Trophoblast cell (in vitro differentiated cells and primary cell): Measurements from ENCODE around the gene SPAAR. TPM values are rescaled to one million over a fixed set of nuclear protein-coding genes. Genes with fewer than 3 reads are reported as not detected.

ENCODE experiments used
- DNase-seq, 2 donors: peaks; one replicate each; pipeline ENCODE4 v3.0.0-alpha.2; 2016
- H2AFZ ChIP-seq: 2 replicates; pipeline ENCODE4 v1.6.1; 2013; ENCODE audit warnings: low read length, moderate library complexity, mild to moderate bottlenecking; ENCODE audit not compliant: insufficient read depth, poor library complexity
- H2AK5ac ChIP-seq: 2 replicates; pipeline ENCODE4 v1.6.1; 2013; ENCODE audit warnings: mild to moderate bottlenecking, low read length
- H2BK120ac ChIP-seq: 2 replicates; pipeline ENCODE4 v1.6.1; 2013; ENCODE audit warnings: low read length, mild to moderate bottlenecking, moderate library complexity; ENCODE audit not compliant: insufficient read depth, poor library complexity
- H2BK12ac ChIP-seq: 2 replicates; pipeline ENCODE4 v1.6.1; 2013; ENCODE audit warnings: mild to moderate bottlenecking, low read length, moderate library complexity
- H2BK5ac ChIP-seq: 2 replicates; pipeline ENCODE4 v1.6.1; 2013; ENCODE audit warnings: low read length, low read depth, moderate library complexity, mild to moderate bottlenecking; ENCODE audit not compliant: poor library complexity
- H3K14ac ChIP-seq: 2 replicates; pipeline ENCODE4 v1.6.1; 2013; ENCODE audit warnings: mild to moderate bottlenecking, low read length
- H3K18ac ChIP-seq: 2 replicates; pipeline ENCODE4 v1.6.1; 2013; ENCODE audit warnings: mild to moderate bottlenecking, low read length
- H3K23ac ChIP-seq: 2 replicates; pipeline ENCODE4 v1.6.1; 2013; ENCODE audit warnings: low read length
- H3K27ac ChIP-seq: 2 replicates; pipeline ENCODE4 v1.5.1; 2013; ENCODE audit warnings: low read depth, mild to moderate bottlenecking, inconsistent platforms, low read length, moderate library complexity
- H3K27me3 ChIP-seq: 2 replicates; pipeline ENCODE4 v1.6.1; 2013; ENCODE audit warnings: inconsistent platforms, mild to moderate bottlenecking, low read length, moderate library complexity; ENCODE audit not compliant: insufficient read depth
- H3K36me3 ChIP-seq, 2 experiments: 1 replicate in 1 of 2; 2 replicates in 1 of 2; pipeline ENCODE4 v1.6.1; 2013; ENCODE audit warnings: low read length in 2 of 2, mild to moderate bottlenecking in 2 of 2, moderate library complexity in 1 of 2; ENCODE audit not compliant: insufficient read depth in 2 of 2, control insufficient read depth in 1 of 2
- H3K4ac ChIP-seq: 2 replicates; pipeline ENCODE4 v1.6.1; 2013; ENCODE audit warnings: low read depth, mild to moderate bottlenecking, low read length, moderate library complexity
- H3K4me1 ChIP-seq, 2 experiments: 1 replicate in 1 of 2; 2 replicates in 1 of 2; pipeline ENCODE4 v1.6.1; 2013; ENCODE audit warnings: low read length in 2 of 2, mild to moderate bottlenecking in 2 of 2, moderate library complexity in 1 of 2; ENCODE audit not compliant: insufficient read depth in 2 of 2, control insufficient read depth in 1 of 2
- H3K4me2 ChIP-seq: 2 replicates; pipeline ENCODE4 v1.6.1; 2013; ENCODE audit warnings: inconsistent platforms, mild to moderate bottlenecking, low read length, moderate library complexity
- H3K4me3 ChIP-seq: 2 replicates; pipeline ENCODE4 v1.5.1; 2013; ENCODE audit warnings: mild to moderate bottlenecking, low read depth, low read length, inconsistent platforms
- H3K79me1 ChIP-seq: one replicate; pipeline ENCODE4 v1.6.1; 2013; ENCODE audit warnings: low read length
- H3K79me2 ChIP-seq: 2 replicates; pipeline ENCODE4 v1.6.1; 2013; ENCODE audit warnings: low read length, mild to moderate bottlenecking; ENCODE audit not compliant: control insufficient read depth, insufficient read depth, poor library complexity
- H3K9ac ChIP-seq: 2 replicates; pipeline ENCODE4 v1.6.1; 2013; ENCODE audit warnings: mild to moderate bottlenecking, low read length
- H3K9me3 ChIP-seq: 2 replicates; pipeline ENCODE4 v1.6.1; 2013; ENCODE audit warnings: low read depth, mild to moderate bottlenecking, control low read depth, inconsistent platforms, low read length; ENCODE audit not compliant: insufficient read depth
- H4K12ac ChIP-seq: 2 replicates; pipeline ENCODE4 v1.6.1; 2013; ENCODE audit warnings: low read depth, mild to moderate bottlenecking, low read length, moderate library complexity
- H4K8ac ChIP-seq: 2 replicates; pipeline ENCODE4 v1.6.1; 2013; ENCODE audit warnings: low read depth, mild to moderate bottlenecking, low read length, moderate library complexity
- H4K91ac ChIP-seq: one replicate; pipeline ENCODE4 v1.6.1; 2013; ENCODE audit warnings: low read depth, mild to moderate bottlenecking, low read length, moderate library complexity
- WGBS: extraction: QIAGEN DNeasy Blood & Tissue Kit; methylation state at CpG from one replicate; pipeline ENCODE4 v1.1.7; 2013; ENCODE audit warnings: missing lambda C conversion rate; ENCODE audit not compliant: insufficient read length, insufficient coverage; ENCODE audit errors: extremely low coverage; 5-methylcytosine and 5-hydroxymethylcytosine counted together
- polyA plus RNA-seq: library from polyadenylated mRNA; stranded (reverse); fragments of 200-250 nt; gene quantifications from 2 replicates; pipeline ENCODE4 v1.2.3, GENCODE V29; 2013

SPAAR gene, protein sequence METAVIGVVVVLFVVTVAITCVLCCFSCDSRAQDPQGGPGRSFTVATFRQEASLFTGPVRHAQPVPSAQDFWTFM
- 0.11 TPM in 2 replicates for polyA plus RNA-seq

DNA sequence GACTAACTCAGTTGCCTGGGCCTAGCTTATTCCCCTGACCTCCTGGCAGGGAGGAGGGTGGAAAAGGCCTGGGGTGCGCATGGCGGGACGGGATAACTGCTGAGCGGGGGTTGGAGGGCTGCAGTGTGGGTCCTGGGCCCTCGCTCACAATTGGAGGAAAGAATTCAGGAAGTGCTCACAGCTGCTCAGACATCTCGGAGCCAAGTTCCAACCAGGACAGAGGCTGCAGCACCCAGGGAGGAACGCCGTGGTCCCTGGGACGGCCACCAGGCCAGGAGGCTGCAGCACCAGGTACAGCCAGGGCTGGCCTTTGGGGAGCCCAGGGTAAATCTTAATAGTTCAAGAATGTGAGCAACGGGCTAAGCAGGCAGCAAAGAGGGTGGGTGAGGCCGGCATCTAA lies at the start of gene SPAAR:
Gene SPAAR (plus strand): TSS at position 217 of the 400 bp plus-strand sequence. CDS start 974 bp downstream, outside the sequence.
- Histone ChIP-seq H3K79me2 (peaks cover 3% of the 10 kb centered on the region), H3K36me3 (no peaks in the 10 kb centered on the region), H3K27ac (peak within 1 kb of the TSS; percentile 78), H2AK5ac (peak within 1 kb of the TSS; percentile 57), H3K23ac (no peak within 1 kb of the TSS), H3K4me3 (no peak within 1 kb of the TSS), H3K4ac (no peak within 1 kb of the TSS), H2BK12ac (peak within 1 kb of the TSS; percentile 74), H4K91ac (peak within 1 kb of the TSS; percentile 67), H3K14ac (peak within 1 kb of the TSS; percentile 68), H3K18ac (peak within 1 kb of the TSS; percentile 60), H3K9ac (no peak within 1 kb of the TSS), H2BK5ac (peak within 1 kb of the TSS; percentile 47), H2AFZ (peak within 1 kb of the TSS; percentile 69), H2BK120ac (peak within 1 kb of the TSS; percentile 82), H3K79me1 (peaks cover 23% of the 10 kb centered on the region), H4K8ac (peak within 1 kb of the TSS; percentile 59), H3K27me3 (no peaks in the 10 kb centered on the region), H4K12ac (peak within 1 kb of the TSS; percentile 39), H3K9me3 (peaks cover 1% of the 10 kb centered on the region), H3K4me1 (peaks cover 42 to 58% of the 10 kb centered on the region in 2 experiments), H3K4me2 (peak within 1 kb of the TSS; percentile 38)
- no peak for DNase-seq
- WGBS, result no CpG with 5 or more reads among the region's 11 CpGs

DNA sequence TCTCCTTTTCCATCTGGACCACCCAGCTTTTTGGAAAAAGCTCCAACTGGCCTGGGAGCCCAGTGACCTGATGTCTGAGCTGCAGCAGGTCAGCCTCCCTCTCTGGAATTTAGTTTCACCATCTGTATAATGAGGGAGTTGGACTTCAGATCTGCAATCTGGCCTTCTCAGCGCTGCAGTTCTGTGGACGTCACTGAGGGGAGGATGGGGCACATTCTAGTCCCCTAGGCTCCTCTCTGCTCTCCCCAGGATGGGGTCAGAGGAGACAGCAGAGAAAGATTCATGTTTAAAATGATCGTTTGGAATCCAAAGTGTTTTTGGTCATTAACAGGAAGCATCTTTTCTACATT lies 49.3 kb upstream of the SPAAR start:
- no peak for DNase-seq
- Histone ChIP-seq H2BK120ac (no peak overlapping the region), H3K23ac (no peak overlapping the region), H3K4me3 (no peak overlapping the region), H2AFZ (no peak overlapping the region), H3K14ac (no peak overlapping the region), H4K8ac (no peak overlapping the region), H4K12ac (no peak overlapping the region), H3K79me2 (no peaks in the 10 kb centered on the region), H2AK5ac (no peak overlapping the region), H3K4me2 (no peak overlapping the region), H3K4ac (no peak overlapping the region), H2BK5ac (no peak overlapping the region), H2BK12ac (no peak overlapping the region), H3K36me3 (no peaks in the 10 kb centered on the region), H4K91ac (no peak overlapping the region), H3K9me3 (peaks cover 2% of the 10 kb centered on the region), H3K4me1 (no peaks in the 10 kb centered on the region), H3K79me1 (no peaks in the 10 kb centered on the region), H3K18ac (no peak overlapping the region), H3K9ac (no peak overlapping the region), H3K27ac (no peak overlapping the region), H3K27me3 (no peaks in the 10 kb centered on the region)
- WGBS, result no CpG with 5 or more reads among the region's 3 CpGs

DNA sequence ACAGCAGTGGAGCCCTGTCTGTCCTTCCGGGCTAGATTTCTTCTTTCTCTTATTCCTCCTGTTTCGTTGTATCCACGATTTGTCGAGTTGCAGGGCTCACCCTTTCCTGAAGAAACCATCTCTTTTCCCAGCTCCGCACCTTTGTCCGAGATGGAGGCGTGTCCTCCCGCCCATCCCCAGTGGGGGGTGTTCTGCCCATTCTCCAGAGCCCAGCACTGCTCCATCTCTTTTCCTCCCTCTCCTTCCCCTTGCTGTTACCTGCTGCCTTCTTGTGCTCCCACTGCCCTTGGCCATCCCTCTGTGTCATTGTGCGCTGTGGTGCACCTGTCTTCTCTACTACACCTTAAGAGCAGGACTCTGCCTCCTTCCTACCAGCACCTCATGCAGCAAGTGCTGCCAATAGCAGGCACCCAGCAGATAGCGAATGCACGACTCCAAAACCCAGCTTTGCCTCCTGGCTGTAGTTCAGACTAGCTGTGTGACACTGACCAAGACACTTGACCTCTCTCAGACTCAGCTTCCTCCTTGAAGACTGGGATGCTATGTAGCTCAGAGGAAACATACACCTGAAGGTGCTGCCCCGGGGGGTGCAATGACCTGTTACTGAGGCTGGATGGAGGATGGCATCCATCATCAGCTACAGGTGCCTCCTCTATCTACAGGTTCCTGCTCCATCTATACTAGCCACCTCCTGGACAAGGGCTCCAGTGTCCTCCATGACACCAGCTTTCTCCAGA lies 48.0 kb upstream of the SPAAR start:
- WGBS, result no CpG with 5 or more reads among the region's 12 CpGs
- Histone ChIP-seq H4K8ac (no peak overlapping the region), H3K79me2 (no peaks in the 10 kb centered on the region), H2AK5ac (no peak overlapping the region), H3K27me3 (no peaks in the 10 kb centered on the region), H2BK120ac (no peak overlapping the region), H4K91ac (no peak overlapping the region), H2BK5ac (no peak overlapping the region), H3K9me3 (peaks cover 2% of the 10 kb centered on the region), H2BK12ac (no peak overlapping the region), H3K79me1 (no peaks in the 10 kb centered on the region), H3K27ac (no peak overlapping the region), H3K36me3 (no peaks in the 10 kb centered on the region), H3K9ac (no peak overlapping the region), H3K4me1 (no peaks in the 10 kb centered on the region), H3K18ac (no peak overlapping the region), H3K4ac (no peak overlapping the region), H4K12ac (no peak overlapping the region), H2AFZ (no peak overlapping the region), H3K14ac (no peak overlapping the region), H3K4me3 (no peak overlapping the region), H3K23ac (no peak overlapping the region), H3K4me2 (no peak overlapping the region)
- DNase-seq, result no peak

DNA sequence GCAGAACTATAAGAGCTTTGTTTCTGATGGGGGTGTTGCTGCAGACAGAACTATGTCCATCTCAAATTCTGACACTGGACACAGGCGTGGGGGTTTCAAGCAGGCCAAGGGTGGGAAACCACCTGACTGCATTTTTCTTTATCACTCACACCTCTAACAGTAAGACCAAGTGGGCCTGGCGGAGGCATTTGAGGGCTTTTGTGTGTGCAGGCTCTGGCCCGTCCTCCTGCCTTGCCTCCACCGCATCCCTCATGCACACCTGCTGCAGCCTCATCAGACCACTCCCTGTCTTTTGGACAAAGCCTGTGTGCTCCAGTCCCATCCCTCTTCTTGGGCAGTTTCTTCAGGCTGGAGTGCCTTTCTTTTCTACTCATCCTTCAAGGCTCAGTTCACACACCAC lies 47.0 kb upstream of the SPAAR start:
- DNase-seq, result no peak
- Histone ChIP-seq H3K18ac (no peak overlapping the region), H2AK5ac (no peak overlapping the region), H3K27ac (no peak overlapping the region), H2BK120ac (no peak overlapping the region), H3K36me3 (no peaks in the 10 kb centered on the region), H3K4me2 (no peak overlapping the region), H3K4ac (no peak overlapping the region), H3K27me3 (no peaks in the 10 kb centered on the region), H3K79me2 (no peaks in the 10 kb centered on the region), H2BK5ac (no peak overlapping the region), H3K79me1 (no peaks in the 10 kb centered on the region), H4K8ac (no peak overlapping the region), H3K4me1 (no peaks in the 10 kb centered on the region), H2BK12ac (no peak overlapping the region), H4K91ac (no peak overlapping the region), H3K23ac (no peak overlapping the region), H3K4me3 (no peak overlapping the region), H2AFZ (no peak overlapping the region), H3K9ac (no peak overlapping the region), H4K12ac (no peak overlapping the region), H3K9me3 (peaks cover 2% of the 10 kb centered on the region), H3K14ac (no peak overlapping the region)
- WGBS, result no CpG with 5 or more reads among the region's 4 CpGs
